ENCODE measurements around the gene NRIP2.

NRIP2 gene

DNA sequence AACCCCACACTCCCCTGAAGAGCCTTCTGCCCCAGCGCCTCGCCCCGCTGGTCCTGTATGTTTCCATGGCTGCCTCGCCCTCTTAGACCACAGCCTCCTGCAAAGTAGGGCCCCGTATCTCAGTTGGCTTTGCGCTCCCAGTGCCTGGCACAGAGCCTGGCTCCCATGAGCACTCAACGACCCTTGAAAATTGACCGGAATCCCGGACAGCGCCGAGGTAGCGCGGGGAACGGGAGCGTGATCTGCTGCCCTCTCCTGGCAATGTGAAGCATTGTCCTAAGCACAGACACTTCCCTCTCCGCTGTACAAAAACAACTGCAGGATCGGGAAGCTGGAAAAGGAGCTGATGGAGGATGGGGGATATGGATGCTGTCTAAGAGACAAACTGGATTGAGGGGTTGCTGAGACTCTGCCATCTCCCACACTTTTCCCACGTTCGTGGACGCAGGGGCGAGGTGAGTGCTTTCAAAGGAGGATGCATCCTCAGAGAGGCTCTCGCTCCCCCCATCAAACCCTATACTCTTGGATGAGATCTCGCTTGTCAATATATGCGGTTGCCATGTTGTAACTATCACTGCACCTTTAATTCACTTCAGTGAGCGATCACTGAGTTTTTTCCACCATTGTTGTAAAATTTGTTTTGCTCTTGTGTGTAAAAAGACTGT, 50.8 kb downstream of the NRIP2 start:
- H3K27me3 Mint-ChIP-seq: peaks cover 9% of the 10 kb centered on the region
- H3K36me3 Mint-ChIP-seq (ENCODE audit: low read depth): no peaks in the 10 kb centered on the region
- peaks cover 8% of the 10 kb centered on the region for H3K4me1 Mint-ChIP-seq (ENCODE audit: low read depth)
- no peaks in the 10 kb centered on the region for H3K9me3 Mint-ChIP-seq
- peak overlapping the region; percentile 72 for H3K4me3 Mint-ChIP-seq
- no peak overlapping the region for H3K27ac Mint-ChIP-seq

DNA sequence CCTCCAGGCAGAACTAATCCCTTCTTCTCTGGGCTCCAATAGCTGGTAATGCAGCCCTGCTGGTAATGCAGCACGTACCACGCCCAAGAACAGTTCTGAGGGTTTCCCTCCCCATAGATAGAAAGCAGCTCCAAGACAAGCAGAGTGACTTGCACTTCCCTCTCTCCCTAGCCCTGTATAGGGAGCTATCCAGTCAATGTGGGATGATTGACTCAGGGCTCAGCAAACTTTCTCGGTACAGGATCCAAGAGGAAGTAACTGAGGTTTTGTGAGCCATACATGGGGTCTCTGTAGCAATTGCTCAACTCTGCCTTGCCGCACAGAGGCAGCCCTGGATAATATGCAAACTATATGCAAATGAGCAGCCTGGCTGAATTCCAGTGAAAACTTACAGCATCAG, 55.6 kb downstream of the NRIP2 start:
- Mint-ChIP-seq H3K9me3 (no peaks in the 10 kb centered on the region), H3K4me1 (ENCODE audit: low read depth) (peaks cover 5% of the 10 kb centered on the region), H3K4me3 (no peak overlapping the region), H3K36me3 (ENCODE audit: low read depth) (no peaks in the 10 kb centered on the region), H3K27me3 (peaks cover 9% of the 10 kb centered on the region), H3K27ac (no peak overlapping the region)

DNA sequence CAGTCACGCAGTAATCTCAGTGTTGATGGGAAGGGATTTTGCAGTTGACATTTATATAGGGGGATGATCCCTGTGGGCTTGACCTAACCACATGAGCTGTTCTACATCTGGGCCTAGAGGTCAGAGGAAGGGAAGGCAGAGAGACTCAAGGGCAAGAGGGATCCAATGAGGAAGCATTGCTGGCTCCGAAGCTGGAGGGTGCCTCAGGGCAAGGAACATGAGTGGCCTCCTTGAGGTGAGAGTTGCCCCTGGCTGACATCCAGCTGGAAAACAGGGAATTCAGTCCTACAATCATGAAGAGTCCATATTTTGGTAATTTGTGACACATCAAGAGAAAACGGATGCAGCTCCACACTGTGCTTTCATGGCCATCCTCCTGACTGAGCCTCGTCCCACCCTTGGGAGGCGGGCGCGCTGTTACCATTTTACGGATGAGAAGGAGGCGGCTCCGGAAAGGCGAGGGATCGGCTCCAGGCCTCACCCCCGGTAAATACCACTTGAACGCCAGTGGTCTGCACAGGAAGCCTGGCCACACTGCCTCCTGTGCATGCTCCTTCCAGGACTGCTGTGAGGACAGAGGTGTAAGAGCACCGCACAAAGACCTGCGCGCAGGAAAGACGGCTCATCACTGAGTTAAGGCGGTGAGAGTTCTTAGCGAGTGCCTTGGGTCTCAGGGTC, 58.6 kb downstream of the NRIP2 start:
- no peak overlapping the region for H3K4me3 Mint-ChIP-seq
- H3K27me3 Mint-ChIP-seq: no peaks in the 10 kb centered on the region
- H3K9me3 Mint-ChIP-seq: no peaks in the 10 kb centered on the region
- no peaks in the 10 kb centered on the region for H3K4me1 Mint-ChIP-seq (ENCODE audit: low read depth)
- no peak overlapping the region for H3K27ac Mint-ChIP-seq
- H3K36me3 Mint-ChIP-seq (ENCODE audit: low read depth): no peaks in the 10 kb centered on the region

DNA sequence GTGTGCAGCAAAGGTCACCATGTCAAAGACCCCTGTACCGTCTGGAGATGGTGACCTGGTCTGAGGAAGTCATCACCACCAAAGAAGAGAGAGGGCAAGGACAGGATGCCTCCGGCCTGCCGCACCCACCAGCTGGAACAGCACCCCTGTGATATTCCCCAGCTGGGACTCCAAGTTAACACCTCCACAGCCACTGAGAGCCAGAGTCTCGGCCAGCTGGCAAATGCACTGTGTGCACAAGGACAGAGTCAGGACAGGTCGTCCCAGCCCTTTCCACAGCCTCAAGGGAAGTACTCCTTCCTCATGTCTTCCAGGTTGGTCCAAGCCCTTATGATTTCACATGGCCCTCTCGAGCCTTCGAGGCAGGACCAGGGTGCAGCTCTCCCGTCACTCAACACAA, 59.4 kb downstream of the NRIP2 start:
- no peaks in the 10 kb centered on the region for H3K27me3 Mint-ChIP-seq
- H3K9me3 Mint-ChIP-seq: peaks cover 3% of the 10 kb centered on the region
- H3K36me3 Mint-ChIP-seq (ENCODE audit: low read depth): no peaks in the 10 kb centered on the region
- H3K27ac Mint-ChIP-seq: no peak overlapping the region
- H3K4me1 Mint-ChIP-seq (ENCODE audit: low read depth): no peaks in the 10 kb centered on the region
- no peak overlapping the region for H3K4me3 Mint-ChIP-seq

Measured in stimulated activated naive CD8-positive, alpha-beta T cell treated with anti-CD3 and anti-CD28 coated beads, Interleukin-15, Interleukin-2, amounts not matched to agents 100 ng/mL and 50 ng/mL, for 24 hours (primary cell).